ENCODE results near the gene JMJD6.
A peak's percentile ranks its signal among the peaks of the same experiment; 100 is the strongest.
"Not testable (repeated sequence)": the region's sequence is repeated elsewhere in the genome, so short reads cannot be mapped to it uniquely, and the experiment has no call there.

JMJD6 gene

DNA sequence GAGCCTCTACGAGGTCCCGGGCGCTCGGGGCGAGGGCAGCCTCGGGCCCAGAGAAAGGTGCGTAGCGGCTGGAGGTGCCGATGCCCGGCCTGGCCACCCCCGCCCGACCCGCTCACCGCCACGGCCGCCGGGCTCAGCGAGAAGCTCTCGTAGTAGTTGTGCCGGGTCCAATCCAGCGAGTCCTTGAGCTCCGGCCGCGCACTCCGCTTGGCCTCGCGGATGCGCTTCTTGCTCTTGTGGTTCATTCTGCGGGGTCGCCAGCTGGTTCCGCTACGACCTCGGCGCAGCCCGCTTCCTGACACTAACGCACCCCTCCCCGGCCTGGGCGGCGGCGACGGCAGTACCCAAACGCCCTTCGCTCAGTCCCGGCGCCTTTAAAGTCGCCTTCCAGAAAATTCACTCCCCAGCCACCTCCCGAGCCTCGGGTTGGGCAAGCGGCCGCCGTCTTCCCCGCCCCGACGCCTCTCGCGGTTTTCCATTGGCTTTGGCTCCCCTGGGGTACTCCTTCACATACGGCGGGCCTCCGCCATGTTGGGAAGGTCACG is at the start of gene JMJD6:
Gene JMJD6 (minus strand): TSS at position 376 of the 545 bp plus-strand sequence. CDS start 131 bp downstream, at position 245.
- DNase-seq (ENCODE audit: low spot score): peak; percentile 94

DNA sequence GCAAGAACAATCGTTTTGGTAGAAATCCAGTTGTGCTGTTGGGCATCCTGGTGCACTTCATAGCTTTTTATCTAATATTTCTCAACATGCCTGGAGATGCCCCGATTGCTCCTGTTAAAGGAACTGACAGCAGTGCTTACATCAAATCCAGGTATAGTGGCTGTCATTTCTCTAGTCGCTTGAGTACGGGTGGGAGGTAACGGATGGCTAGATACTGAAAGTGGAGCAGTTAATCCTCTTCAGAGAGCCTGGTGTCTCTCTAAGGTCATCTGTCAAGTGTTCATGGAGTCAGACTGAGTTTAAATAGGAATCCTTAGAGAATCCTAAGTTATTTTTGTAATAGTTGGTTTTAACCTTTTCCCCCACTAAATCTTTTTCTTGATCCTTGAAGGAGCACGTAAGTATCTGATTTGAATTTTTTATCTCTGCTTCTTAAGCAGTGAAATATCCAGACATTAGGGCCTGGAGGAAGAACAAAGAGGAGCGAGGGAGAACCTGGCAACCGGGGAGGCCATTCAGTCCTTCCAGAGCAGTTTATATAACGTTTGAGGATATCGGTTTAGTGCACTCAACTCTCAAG is 48.7 kb upstream of the JMJD6 start:
- no peak for DNase-seq (ENCODE audit: low spot score)

DNA sequence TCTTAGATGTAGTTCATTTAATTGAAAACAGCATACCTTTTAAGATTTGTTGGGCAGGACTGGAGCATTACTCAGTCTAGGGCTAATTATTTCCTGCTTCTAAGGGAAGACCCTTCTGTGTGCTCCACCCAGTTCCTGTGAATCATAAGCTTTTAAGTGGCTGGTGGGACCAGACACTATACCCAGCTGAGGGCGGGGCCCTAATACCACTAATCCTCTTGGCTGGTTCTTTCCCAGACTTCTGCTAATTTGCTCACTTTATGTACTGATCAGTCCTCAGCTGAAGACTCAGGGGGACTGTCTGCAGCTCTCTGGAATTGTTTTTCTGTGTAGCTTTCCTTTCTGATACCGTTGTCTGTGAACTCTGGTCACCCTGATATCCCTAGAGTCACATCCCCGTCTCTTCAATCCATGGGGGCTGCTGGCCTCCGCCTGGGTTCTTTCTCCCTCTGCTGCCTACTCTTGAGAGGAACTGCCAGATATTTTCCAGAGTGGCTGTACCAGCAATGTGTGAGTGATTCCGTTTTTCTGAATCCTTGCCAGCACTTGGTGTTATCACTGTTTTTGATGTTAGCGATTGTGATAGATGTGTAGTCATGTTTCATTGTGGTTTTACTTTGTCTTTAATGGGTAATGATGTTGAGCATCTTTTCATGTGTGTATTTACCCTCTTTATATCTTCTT is 46.6 kb upstream of the JMJD6 start:
- DNase-seq (ENCODE audit: low spot score): no peak

DNA sequence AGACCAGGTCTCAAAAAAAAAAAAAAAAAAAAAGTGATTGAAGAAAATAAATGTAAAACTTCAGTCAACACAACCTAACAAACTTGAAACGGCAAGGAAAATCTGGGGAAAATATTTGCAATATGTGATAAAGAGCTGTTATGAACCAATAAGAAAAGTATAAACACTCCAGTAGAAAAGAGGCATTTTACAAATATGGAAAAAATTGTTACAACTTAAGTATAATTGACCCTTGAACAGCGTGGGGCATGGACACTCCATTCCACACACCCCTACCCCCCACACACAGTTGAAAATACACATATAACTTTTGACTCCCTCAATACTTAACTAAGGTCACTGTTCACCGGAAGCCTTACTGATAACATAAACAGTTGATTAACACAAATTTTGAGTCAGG is 32.2 kb upstream of the JMJD6 start:
- DNase-seq (ENCODE audit: low spot score): no peak

DNA sequence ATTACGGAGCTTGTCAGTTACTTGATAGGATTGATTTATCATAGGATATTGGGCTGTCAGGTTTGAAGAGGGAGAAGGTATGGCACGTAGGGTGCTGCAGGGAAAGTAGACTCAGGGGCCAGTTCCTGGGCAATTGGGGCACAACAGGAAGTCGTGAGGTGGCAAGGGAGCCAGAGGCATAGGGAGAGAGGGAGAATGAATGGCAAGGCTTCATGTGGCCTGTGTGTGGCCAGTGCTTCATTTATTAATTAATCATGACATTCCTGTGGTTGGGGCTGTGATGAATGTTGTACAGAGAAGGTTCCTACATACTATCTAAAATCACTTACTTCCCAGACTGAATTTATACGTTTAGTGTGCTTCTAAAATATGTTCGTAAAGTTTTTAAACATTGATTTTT is 30.9 kb upstream of the JMJD6 start:
- no peak for DNase-seq (ENCODE audit: low spot score)

DNA sequence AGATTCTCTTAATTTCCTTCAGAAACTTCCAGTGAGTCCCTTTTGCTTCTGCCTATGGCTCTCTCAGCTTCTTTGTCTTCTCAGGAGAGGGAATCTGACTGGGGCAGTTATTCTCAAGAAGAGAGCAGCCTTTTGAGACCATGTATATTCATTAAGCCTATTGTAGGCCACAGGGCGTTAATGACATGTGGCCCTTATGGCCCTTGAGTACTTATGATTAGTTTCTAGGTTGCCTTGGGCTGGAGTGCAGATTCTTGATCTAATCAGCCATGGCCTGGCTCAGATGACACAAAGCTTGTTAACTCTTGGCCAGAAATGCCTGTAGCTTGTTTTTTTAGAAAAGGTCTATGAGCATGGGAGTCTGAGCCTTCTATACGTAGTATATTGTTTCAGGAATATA is 28.9 kb upstream of the JMJD6 start:
- DNase-seq (ENCODE audit: low spot score): no peak

DNA sequence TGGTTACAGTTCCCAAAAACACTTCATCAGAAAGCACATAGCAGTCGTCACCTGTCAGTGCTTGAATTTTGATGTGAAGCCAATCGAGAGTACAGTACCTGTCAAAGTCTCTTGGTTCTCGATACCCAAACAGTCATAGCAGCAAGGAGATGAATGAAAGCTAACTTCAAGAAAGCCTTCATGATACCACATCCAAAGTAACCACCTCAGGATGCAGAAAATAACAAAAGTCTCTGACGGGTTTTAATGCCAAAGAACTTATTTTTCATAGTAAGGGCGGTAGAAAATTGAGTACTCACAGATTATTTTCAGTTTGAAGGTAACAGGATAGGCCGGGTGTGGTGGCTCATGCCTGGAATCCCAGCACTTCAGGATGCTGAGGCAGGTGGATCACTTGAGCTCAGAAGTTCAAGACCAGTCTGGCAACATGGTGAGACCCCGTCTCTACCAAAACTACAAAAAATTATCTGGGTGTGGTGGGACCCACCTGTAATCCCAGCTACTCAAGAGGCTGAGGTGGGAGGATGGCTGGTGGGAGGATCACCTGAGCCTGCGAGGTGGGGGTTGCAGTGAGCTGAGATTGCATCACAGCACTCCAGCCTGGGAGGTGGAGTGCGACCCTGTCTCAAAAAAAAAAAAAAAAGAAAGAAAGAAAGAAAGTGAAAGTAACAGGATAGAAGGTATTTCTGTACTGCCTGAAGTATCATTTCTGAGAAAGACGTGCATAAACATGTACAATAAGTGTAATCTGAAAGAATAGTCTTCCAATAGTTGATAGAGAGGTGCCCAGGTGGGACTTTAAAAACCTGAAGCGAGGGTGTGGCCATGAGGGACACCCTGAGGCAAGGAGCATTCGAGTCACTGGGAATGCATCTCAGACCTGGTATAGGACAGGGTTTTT is 26.9 kb upstream of the JMJD6 start:
- DNase-seq (ENCODE audit: low spot score): no peak

DNA sequence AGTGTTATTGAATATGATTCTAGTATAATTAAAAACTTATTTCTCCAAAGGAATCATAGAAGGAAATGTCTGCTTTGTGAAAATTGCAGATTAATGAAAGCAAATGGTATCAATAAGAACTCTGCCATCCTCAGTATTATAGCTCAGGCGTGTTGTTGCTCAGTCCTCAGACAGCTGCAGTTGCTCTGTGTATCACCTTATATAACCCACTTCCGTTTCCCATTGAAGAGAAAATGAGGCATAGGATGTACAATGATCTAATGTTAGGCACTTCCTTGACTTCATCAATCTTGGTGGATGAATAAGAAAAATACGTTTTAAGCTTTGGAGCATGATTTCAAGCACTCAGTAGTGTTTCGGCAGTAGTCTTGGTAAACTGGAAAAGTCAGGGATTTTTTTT is 25.6 kb upstream of the JMJD6 start:
- DNase-seq (ENCODE audit: low spot score): no peak

DNA sequence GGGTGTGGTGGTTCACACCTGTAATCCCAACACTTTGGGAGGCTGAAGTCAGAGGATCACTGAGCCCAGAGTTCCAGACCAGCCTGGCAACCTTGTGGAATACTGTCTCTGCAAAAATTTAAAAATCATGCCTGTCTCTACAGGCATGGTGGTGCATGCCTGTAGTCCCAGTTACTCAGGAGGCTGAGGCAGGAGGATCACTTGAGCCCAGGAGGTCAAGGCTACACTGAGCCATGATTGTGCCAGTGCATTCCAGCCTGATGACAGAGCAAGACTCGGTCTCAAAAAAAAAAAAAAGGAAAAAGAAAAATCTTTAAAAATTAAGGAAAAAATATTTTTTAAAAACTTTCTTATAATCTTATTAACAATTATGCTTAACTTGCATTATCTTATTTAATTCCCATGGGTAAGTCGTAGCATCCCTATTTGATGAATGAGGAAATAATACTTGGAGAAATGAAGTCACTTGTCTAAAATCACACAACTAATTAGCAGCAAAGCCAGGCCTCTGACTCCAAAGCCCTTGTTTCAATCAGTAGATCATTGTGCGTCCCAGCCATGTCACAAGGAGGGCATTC is 25.1 kb upstream of the JMJD6 start:
- DNase-seq (ENCODE audit: low spot score): peak; percentile 12

DNA sequence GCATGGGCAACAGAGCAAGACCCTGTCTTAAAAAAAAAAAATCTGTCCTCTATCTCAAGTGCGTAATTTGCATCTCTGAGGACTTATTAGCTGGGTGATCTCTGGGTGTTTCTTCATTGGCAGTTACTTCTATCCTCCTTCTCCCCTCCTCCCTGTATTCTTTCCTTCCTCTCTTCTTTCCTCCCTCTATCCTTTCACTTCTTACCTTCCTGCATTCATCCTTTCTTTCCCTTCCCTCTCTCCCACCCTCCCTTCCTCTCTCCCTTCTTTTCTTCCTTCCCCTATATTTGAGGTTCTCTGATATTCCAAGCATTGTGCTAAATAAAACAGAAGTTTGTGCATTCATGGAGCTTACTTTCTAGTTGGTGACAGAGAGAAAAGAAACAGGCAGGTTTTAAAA is 22.3 kb upstream of the JMJD6 start:
- no peak for DNase-seq (ENCODE audit: low spot score)

DNA sequence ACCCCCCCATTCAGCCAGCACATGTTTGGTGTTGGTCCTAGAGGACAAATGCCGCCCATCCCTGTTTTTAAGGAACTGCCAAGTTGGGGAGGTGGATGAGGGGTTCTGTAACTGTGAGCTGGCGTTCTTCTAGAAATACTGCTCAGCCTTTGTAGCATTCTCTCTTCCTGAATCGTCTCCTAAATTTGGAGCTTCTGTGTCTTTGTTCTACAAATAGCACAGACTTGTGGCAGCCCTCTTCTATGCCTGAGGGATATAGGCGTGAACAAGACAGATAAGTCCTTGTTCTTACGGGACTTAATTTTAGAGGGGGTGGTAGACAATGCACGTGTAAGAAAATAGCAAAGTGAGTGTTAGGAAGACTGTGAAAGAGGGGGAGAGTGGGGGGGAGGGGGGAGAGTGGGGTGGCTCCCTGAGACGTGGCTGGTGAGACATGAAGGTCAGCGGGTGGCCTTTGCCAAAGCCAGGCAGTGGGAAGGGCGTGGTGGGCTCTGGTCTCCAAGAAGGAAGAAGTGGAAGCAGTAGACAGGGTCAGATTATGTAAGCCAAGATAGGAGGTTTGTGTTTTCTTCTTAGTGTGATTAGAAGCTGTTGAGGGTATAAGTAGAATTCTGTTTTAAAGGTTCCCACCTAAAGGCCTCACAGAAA is 21.4 kb upstream of the JMJD6 start:
- DNase-seq (ENCODE audit: low spot score): peak; percentile 31

DNA sequence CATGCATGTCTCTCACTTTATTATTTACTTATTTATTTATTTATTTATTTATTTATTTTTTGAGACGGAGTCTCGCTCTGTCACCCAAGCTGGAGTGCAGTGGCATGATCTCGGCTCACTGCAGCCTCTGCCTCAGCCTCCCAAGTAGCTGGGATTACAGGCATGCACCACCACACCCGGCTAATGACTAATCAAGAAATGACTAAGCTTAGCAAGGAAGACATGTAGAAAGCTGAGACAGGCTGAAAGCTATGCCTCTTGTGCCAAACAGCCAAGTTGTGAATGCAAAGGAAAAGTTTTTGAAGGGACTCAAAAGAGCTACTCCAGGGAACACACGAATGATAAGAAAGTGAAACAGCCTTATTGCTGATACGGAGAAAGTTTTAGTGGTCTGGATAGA is 19.4 kb upstream of the JMJD6 start:
- not testable (repeated sequence) for DNase-seq (ENCODE audit: low spot score)

DNA sequence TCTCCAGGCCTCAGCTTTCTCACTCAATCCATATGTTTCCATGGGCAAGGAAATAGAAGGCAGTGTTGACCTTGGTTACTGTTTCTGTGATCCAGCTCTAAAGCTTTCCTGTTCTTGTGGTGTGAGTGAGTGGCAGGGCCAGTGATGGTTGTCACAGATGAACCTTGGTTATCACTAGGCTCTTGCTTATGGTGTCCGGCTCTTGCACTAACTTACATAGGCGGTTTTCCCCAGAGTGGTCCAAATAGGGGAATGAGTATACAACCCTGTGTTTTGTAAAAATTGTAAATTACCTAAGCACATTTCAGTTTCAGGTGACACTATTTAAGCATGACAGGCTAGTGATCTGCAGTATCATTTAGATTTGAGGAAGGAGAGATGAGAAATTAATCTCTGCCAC is 18.3 kb upstream of the JMJD6 start:
- DNase-seq (ENCODE audit: low spot score): no peak

DNA sequence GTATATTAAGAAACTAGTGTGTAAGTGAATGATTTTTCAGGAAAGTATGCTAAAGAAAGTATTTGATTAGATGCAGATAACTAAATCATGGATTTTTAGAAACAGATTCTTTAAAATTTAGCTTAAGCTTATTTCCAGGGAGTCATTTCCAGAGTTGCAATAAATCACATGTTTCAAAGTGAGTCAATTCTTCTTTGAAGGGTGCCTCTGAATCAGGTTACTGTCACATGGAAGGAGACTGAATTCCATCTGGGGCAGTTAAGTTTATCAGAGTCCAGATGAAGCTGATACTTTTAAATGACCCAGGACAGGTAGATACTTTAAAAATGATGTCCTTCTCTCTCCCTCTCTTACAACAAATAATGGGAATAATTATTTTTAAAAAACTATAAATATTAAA is 16.6 kb upstream of the JMJD6 start:
- DNase-seq (ENCODE audit: low spot score): no peak

DNA sequence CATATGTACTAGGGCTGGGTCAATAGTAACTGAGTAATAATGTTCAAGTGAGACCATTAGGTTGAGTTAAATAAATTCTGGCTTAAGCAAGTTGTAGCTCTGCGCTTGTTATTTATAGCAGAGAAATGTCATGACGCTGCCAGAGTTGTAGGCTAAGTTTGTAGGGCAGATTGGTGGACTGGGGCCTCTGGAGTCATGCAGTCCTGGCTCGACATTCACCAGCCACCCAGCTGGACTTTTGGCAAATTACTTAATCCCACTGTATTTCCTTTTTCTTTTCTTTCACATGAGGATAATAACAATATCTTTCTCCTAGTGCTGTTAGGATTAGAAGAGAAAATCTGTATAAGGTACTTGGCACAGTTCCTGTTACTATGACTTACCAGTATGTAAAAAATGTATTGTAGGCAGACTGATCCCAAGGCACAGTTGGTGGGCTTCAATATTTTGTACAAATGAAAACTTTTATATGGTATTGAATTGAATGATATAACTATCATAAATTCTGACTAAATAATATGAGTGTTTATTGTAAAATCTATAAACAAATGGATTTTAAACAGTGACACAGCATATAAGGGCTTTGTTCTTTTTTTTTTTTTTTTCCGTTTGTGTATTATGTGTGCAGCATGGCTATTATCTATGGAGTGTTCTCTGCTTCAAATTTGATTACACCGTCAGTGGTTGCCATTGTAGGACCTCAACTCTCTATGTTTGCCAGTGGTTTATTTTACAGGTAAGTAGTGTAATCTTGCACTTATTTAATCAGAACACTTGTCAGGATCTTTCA is 14.1 kb upstream of the JMJD6 start:
- no peak for DNase-seq (ENCODE audit: low spot score)

DNA sequence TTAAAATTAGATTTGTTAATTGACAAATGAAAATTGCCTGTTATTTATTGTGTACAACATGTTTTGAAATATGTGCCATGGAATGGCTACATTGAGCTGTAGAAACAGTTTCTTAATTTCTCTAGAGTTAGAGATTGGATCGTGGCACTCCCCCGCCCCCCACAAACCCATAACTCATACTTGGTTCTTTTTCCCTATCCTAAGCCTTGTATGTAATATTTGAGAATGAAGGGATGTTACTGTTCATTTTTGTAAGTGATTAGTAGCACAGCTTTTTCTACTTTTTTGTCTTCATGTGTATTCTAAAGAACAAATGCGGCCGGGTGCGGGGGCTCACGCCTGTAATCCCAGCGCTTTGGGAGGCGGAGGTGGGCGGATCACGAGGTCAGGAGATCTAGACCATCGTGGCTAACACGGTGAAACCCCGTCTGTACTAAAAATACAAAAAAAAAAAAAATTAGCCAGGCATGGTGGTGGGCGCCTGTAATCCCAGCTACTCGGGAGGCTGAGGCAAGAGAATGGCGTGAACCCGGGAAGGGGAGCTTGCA is 13.2 kb upstream of the JMJD6 start:
- DNase-seq (ENCODE audit: low spot score): not testable (repeated sequence)

DNA sequence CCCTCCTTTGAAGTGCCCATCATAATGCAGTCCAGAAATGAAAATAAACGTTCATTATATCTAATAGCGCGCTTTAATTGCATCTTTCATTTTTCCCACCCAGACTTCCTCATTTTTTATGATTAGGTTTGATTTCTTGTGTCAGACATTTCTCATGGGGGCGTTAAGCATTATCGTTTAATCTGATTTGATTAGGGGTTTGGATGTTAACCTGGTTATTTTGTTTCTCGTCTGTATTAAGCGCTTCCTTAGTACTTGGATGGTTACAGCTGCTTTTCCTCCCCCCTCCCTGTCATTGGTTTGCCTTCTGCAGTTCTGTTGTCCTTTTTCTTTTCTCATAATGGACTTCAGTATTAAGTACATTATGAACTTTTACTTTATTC is 12.1 kb upstream of the JMJD6 start:
- DNase-seq (ENCODE audit: low spot score): no peak

DNA sequence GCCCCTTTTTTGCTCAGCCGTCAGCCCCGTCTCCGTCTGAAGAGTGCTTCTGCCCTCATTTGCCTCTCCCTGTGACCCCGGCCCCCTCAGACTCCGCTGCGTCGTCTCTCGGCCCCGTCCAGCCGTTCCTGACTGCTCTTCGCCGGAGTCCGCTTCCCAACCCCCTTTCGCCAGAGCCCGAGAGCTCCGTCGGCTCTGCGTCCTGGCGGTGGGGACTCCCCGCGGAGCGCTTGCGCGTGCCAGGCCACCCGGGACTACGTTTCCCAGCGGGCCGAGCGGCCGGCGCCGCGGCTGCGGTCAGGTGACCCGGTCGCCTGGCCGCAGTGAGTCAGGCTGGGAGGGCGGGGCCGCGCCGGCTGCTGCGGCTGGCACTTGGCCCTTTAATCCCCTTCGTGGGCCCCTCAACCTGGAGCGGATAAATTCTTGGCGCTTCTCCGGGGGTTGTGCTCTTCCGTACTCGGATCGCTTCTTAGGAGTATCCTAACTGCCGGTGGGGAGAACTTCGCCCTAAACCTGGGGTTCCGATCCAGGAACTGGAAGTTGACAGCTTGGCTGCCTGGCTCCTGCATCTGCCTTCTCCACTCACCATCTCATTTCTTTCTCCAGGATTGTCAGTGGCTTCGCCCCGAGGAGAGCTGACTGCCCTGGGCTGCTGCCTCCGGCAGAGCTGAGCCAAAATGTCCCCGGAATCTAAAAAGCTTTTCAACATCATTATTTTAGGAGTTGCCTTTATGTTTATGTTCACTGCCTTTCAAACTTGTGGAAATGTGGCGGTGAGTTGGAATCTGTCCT is 11.5 kb upstream of the JMJD6 start, which contains the start of gene MFSD11:
Gene MFSD11 (plus strand): TSS at position 444 of the 792 bp plus-strand sequence. CDS start 234 bp downstream, at position 678.
- peak; percentile 93 for DNase-seq (ENCODE audit: low spot score)

DNA sequence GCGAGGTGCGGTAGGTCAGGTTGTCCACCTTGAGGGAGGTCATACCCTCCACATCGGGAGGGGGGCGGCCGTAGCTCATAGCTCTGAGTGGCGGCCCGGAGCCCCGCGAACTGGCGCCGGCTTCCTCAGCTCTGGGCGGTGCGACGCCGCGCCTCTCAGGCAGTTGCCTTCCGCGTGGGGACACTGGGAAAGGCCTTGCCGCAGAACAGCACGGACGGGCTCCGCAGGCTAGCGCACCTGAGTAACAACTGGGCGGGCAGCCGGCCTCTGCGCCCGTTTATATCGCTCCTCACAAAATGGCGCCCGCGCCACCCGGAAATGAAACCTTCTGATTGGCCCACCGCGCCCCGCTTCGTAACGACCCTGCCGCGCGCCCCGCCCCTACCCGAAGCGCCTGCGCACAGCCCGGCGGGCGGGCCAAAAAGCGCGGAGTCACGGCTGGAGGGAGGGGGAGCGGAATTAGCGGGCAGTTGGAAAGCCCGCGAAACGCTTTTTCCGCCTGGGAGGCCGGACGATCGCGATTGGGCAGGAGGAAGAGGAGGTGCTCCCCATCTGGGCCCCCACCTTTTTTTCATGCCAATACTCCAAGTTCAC is 10.8 kb upstream of the JMJD6 start, which contains the start of gene SRSF2:
Gene SRSF2 (minus strand): TSS at position 250 of the 594 bp plus-strand sequence. CDS start 171 bp downstream, at position 79.
- DNase-seq (ENCODE audit: low spot score): peak; percentile 98
